Adrenal gland (tissue), 12 donors: ENCODE measurements around the gene OGFRL1. TPM values are rescaled to one million over a fixed set of nuclear protein-coding genes. Genes with fewer than 3 reads are reported as not detected.

Experiments used
- DNase-seq, 7 donors: peaks; one replicate each; pipeline ENCODE4 v3.0.0-alpha.2; 2019 to 2020
- H3K27ac ChIP-seq, 5 donors: fragments of 200-600 bp; sonication (generic) in 4 of 5; 1 replicate in 3 of 5; 2 replicates in 2 of 5; pipeline versions ENCODE4 v1.5.1 to v1.8.0; 2016 to 2020; ENCODE audit warnings: mild to moderate bottlenecking in 1 of 5
- H3K27me3 ChIP-seq: fragments of 200-600 bp; 2 replicates; pipeline ENCODE4 v1.8.0; 2021
- H3K36me3 ChIP-seq, 2 donors: fragments of 200-600 bp; replicated peaks in 1 of 2; 1 replicate in 1 of 2; 2 replicates in 1 of 2; pipeline versions ENCODE4 v1.5.1 to v1.8.0; 2018 to 2022
- H3K4me1 ChIP-seq, 2 donors: fragments of 200-600 bp; replicated peaks in 1 of 2; 1 replicate in 1 of 2; 2 replicates in 1 of 2; pipeline versions ENCODE4 v1.5.1 to v1.8.0; 2018 to 2021
- H3K4me3 ChIP-seq, 4 donors: fragments of 200-600 bp; sonication (generic) in 3 of 4; one replicate each; pipeline ENCODE4 v1.5.1; 2016 to 2018
- H3K9me3 ChIP-seq, 3 donors: fragments of 200-600 bp; sonication (generic) in 1 of 3; replicated peaks in 1 of 3; 1 replicate in 2 of 3; 2 replicates in 1 of 3; pipeline versions ENCODE4 v1.5.1 to v1.8.0; 2016 to 2021
- CTCF ChIP-seq, 6 experiments: fragments of 450-650 bp in 4 of 6; fragments of 200-600 bp in 2 of 6; sonication (generic) in 1 of 6; IDR thresholded peaks; 1 replicate in 5 of 6; 2 replicates in 1 of 6; pipeline versions ENCODE4 v1.5.1 to v1.8.0; 2016 to 2021; ENCODE audit warnings: antibody characterized with exemption in 6 of 6, mild to moderate bottlenecking in 2 of 6, moderate library complexity in 1 of 6
- POLR2A ChIP-seq, 2 donors: fragments of 450-650 bp; IDR thresholded peaks; one replicate each; pipeline ENCODE4 v1.6.1; 2017; ENCODE audit warnings: antibody characterized with exemption in 2 of 2, mild to moderate bottlenecking in 2 of 2, moderate library complexity in 1 of 2
- WGBS, 4 donors: extraction: QIAGEN DNeasy Blood & Tissue Kit in 2 of 4; methylation state at CpG; one replicate each; pipeline versions ENCODE4 v1.1.5 to v1.1.7; 2013 to 2017; 5-methylcytosine and 5-hydroxymethylcytosine counted together
- intact Hi-C, 2 donors: fragments of 100-400 bp; cut with DNase I; formaldehyde crosslinking; loops; one replicate each; pipeline versions ENCODE4 v1.14.1 to v1.15.0; 2022 to 2023
- polyA plus RNA-seq, 3 donors: library from polyadenylated mRNA; stranded (reverse); fragments of 200-250 nt in 2 of 3; fragments of 350-450 nt in 1 of 3; fragmentation: Illumina TruSeq in 1 of 3; extraction: RNeasy Lipid Tissue Mini Kit (QIAGEN cat#74804) in 1 of 3; gene quantifications; one replicate each; pipeline ENCODE4 v1.2.3, GENCODE V29; 2013 to 2014
- total RNA-seq, 9 donors: library from RNA; depleted of rRNA in 4 of 9; stranded (reverse); fragments of >200 nt in 4 of 9; fragments of 120-200 nt in 1 of 9; fragmentation: NEBNext Ultra II Directional in 1 of 9; extraction: Animal tissue kit (Norgen Biotek cat#: 25700) in 1 of 9; gene quantifications; one replicate each; pipeline versions ENCODE4 v1.1.0 to v1.2.4, GENCODE V29; 2013 to 2023
- donor health status: healthy with polysubstance abuse.
- donor health status: Bipolar disorder and iron deficiency.
- donor health status: DM: yes; HTN: yes; CAD: no.
- donor health status: DM: no; HTN: no; CAD: no.
- donor health status: DM: no; HTN: no; CAD: no.
- donor health status: DM: yes; HTN: yes; CAD: no.

Gene OGFRL1
- total and polyA plus RNA-seq, 12 donors: 5.3 to 33.4 (median 13.8) TPM

- DNase-seq: no peak
These were observed 10.5 kb upstream of the OGFRL1 start for GRCh38 chr6:71277926-71278600.

DNA sequence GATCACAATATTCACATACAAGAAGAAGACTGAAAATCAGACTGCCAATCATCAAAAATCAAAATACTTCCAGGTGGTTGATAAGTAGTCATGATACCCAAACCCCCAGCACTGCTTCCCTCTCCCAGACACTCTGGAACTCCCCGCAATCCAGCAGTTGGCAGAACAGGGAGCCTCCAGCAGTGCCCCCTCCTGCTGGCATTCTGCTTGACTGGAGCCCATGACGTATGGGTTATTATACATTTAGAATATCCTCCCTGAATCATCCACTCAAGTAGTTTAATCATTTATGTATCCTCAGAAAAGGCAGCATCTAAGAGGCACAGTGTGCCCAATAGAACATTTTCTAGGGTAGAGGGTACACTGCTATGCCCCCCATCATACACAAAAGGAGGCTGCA lies 9.3 kb upstream of the OGFRL1 start:
- Histone ChIP-seq H3K9me3 (no peaks in the 10 kb centered on the region), H3K4me3 (no peak overlapping the region), H3K27ac (no peak overlapping the region), H3K27me3 (no peaks in the 10 kb centered on the region), H3K4me1 (no peaks in the 10 kb centered on the region), H3K36me3 (no peaks in the 10 kb centered on the region)
- intact Hi-C loops: no loop called here
- no peak for TF ChIP-seq CTCF (IDR thresholded peaks at IDR 0.05)
- TF ChIP-seq POLR2A (IDR thresholded peaks at IDR 0.05): no peak
- no peak for DNase-seq
- WGBS, 4 donors: 76 to 88% (median 82%) methylated on average over 2 of the region's 2 CpGs

More at GRCh38 chr6:71277926-71278600, 10.5 kb upstream of the OGFRL1 start:
- no peaks in the 10 kb centered on the region for H3K9me3 ChIP-seq
- 70 to 77% (median 75%) methylated on average over 3 of the region's 3 CpGs for WGBS, 4 donors
- no peaks in the 10 kb centered on the region for H3K27me3 ChIP-seq
- H3K36me3 ChIP-seq: no peaks in the 10 kb centered on the region
- intact Hi-C loops: no loop called here
- no peaks in the 10 kb centered on the region for H3K4me1 ChIP-seq
- no peak for TF ChIP-seq POLR2A (IDR thresholded peaks at IDR 0.05)
- no peak overlapping the region for H3K27ac ChIP-seq
- no peak overlapping the region for H3K4me3 ChIP-seq

DNA sequence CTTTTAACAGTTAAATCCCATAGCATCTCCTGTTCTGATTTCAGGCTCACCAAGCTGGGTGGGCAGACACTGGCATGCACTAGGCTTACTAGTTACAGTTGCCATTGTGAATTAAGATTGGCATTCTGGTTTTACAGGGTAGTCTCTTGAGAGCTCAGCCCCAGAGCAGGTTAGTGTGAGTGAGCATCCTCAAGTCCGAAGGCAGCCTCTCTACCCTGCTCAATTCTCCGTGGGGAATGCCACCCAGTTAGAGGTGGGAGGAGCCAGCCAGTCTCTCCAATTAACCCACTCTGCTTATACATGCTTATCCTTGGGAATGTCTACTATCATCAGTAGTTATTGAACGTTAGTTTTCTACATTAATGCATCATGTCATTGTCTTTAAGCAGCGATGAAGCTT lies 8.9 kb upstream of the OGFRL1 start:
- WGBS, 4 donors: 57 to 65% (median 58%) methylated on average over 4 of the region's 4 CpGs
- no peaks in the 10 kb centered on the region for H3K9me3 ChIP-seq
- intact Hi-C loops: no loop called here

DNA sequence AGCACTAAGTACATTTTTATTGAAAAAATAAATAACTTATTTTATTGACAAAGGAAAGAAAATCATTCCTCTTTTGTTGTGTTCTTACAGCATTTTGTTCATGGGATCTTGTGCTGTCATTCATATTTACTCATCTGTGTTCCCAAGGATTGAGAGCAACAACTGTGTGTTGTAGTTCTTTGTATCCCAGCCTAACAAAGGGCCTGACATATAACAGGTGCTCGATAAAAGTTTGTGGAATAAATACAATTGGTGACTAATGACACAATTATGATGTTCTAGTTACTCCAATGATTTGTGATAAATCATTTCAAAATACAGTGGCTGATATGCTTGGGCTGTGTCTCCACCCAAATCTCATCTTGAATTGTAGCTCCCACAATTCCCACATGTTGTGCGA lies 7.9 kb upstream of the OGFRL1 start:
- H3K4me1 ChIP-seq: no peaks in the 10 kb centered on the region
- no peaks in the 10 kb centered on the region for H3K9me3 ChIP-seq
- intact Hi-C loops: no loop called here
- H3K27ac ChIP-seq: no peak overlapping the region
- no peak overlapping the region for H3K4me3 ChIP-seq
- no peak for TF ChIP-seq CTCF (IDR thresholded peaks at IDR 0.05)
- TF ChIP-seq POLR2A (IDR thresholded peaks at IDR 0.05): no peak
- WGBS, 4 donors: 86 to 100% (median 89%) methylated on average over 2 of the region's 2 CpGs
- H3K36me3 ChIP-seq: no peaks in the 10 kb centered on the region
- no peaks in the 10 kb centered on the region for H3K27me3 ChIP-seq
- DNase-seq: no peak

More for the DNA sequence above, 8.9 kb upstream of the OGFRL1 start:
- Histone ChIP-seq H3K27ac (no peak overlapping the region), H3K4me3 (no peak overlapping the region), H3K36me3 (no peaks in the 10 kb centered on the region), H3K4me1 (no peaks in the 10 kb centered on the region), H3K27me3 (no peaks in the 10 kb centered on the region)
- DNase-seq: no peak
- TF ChIP-seq CTCF (IDR thresholded peaks at IDR 0.05) (no peak), POLR2A (IDR thresholded peaks at IDR 0.05) (no peak)

GRCh38 chr6:71284785-71285184 lies 3.8 kb upstream of the OGFRL1 start:
- Histone ChIP-seq H3K36me3 (no peaks in the 10 kb centered on the region), H3K4me3 (no peak overlapping the region), H3K4me1 (peaks cover 15 to 18% of the 10 kb centered on the region in 2 donors), H3K27me3 (no peaks in the 10 kb centered on the region), H3K27ac (no peak overlapping the region), H3K9me3 (no peaks in the 10 kb centered on the region)
- TF ChIP-seq POLR2A (IDR thresholded peaks at IDR 0.05): no peak
- TF ChIP-seq CTCF (IDR thresholded peaks at IDR 0.05): no peak
- intact Hi-C loops: no loop called here
- DNase-seq: no peak
